Inflammatory macrophage (primary cell): ENCODE results near the gene ZNF43.
A peak's percentile ranks its signal among the peaks of the same experiment; 100 is the strongest.
"Not testable (repeated sequence)": the region's sequence is repeated elsewhere in the genome, so short reads cannot be mapped to it uniquely, and the experiment has no call there.

Source experiments
- DNase-seq, 2 donors: peaks; one replicate each; pipeline ENCODE4 v3.0.0-alpha.2; 2020 to 2022

Gene ZNF43

GRCh38 chr19:21808400-21809000, 27.5 kb downstream of the ZNF43 start:
- DNase-seq: not testable (repeated sequence)

DNA sequence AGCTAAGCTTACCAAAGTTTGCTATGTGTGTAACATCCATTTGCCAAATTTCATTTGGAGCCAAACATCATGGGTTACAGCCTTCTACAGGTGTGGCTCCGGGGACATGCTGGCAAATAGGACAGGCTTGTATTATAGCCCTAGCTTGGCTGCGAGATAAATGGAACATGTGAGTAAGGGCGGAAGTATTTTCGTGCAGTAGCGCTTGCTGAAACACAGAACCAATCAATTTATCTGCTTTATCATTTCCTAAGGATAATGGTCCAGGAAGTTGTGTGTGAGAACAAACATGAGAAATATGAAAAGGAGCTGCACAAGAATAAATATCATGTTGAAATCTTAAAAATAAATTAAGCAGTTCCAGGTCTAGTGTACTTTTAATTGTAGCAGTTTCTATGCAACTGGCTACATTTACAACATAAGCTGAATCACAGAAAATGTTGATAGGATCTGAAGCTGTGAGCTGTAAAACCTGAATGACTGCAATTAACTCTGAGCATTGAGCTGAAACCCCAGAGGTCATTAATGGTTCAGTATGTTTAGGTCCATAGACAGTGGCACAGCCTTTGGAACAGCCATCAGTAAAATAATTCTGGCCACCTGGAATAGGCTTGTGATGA, 46.4 kb downstream of the ZNF43 start:
- DNase-seq: no peak

DNA sequence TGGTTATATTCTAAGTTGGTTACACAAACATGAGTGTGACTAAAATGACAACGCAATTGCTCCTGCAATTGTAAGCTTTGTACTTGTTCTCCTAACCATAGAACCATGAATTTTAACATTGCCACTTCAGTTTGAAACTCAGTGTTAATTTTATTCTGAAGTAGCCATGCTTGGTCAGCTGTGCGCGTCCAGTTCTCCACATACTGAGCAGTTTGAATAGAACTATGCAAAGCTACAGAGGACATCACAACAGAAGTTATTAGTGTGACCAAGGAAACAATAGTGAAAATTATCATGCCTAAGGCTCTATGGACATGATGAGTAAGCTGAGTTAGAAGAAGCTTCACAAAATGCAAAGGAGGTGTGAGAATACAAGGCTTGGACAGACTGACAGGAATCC, 49.0 kb downstream of the ZNF43 start:
- no peak for DNase-seq

DNA sequence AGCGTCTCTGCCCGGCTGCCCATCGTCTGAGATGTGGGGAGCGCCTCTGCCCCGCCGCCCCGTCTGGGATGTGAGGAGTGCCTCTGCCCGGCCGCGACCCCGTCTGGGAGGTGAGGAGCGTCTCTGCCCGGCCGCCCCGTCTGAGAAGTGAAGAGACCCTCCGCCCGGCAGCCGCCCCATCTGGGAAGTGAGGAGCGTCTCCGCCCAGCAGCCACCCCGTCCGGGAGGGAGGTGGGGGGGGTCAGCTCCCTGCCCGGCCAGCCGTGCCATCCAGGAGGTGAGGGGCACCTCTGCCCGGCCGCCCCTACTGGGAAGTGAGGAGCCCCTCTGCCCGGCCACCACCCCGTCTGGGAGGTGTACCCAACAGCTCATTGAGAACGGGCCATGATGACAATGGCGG, 60.2 kb downstream of the ZNF43 start:
- DNase-seq: not testable (repeated sequence)

GRCh38 chr19:21767065-21767800, 68.7 kb downstream of the ZNF43 start, which contains the start of gene ZNF100:
ZNF100 (minus strand) TSS chr19:21767579; CDS start chr19:21767429, 150 bp downstream.
- DNase-seq: peak; percentile 95

DNA sequence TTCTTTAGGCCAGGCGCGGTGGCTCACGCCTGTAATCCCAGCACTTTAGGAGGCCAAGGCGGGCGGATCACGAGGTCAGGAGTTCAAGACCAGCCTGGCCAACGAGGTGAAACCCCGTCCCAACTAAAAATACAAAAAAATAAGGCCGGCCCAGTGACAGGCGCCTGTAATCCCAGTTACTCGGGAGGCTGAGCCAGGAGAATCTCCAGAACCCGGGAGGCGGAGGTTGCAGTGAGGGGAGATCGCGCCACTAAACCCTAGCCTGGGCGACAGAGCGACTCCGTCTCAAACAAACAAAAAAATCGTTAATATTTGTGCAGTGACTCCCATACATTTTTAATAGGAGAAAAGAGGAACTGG, 69.3 kb downstream of the ZNF43 start:
- DNase-seq: not testable (repeated sequence)

GRCh38 chr19:21765151-21765550, 70.8 kb downstream of the ZNF43 start:
- no peak for DNase-seq

- DNase-seq: not testable (repeated sequence)
Measured at GRCh38 chr19:21761547-21761946, 74.4 kb downstream of the ZNF43 start.

GRCh38 chr19:21758296-21758695, 77.7 kb downstream of the ZNF43 start:
- DNase-seq: no peak

- not testable (repeated sequence) for DNase-seq
Measured at GRCh38 chr19:21755555-21755954, 80.4 kb downstream of the ZNF43 start.
